ENCODE data around the gene TCHHL1.

The TCHHL1 gene

GRCh38 chr1:152110860-152111514 is 22.1 kb upstream of the TCHHL1 start:
- peak; percentile 58 for DNase-seq (ENCODE audit: low read depth)
- peaks cover 38% of the 10 kb centered on the region for H3K4me1 ChIP-seq (ENCODE audit: control insufficient read depth, insufficient read depth, low read length)
- H3K9me3 ChIP-seq (ENCODE audit: control insufficient read depth, low read length): peaks cover 14% of the 10 kb centered on the region
- H3K9ac ChIP-seq (ENCODE audit: low read length): no peak overlapping the region
- no peaks in the 10 kb centered on the region for H3K36me3 ChIP-seq (ENCODE audit: control insufficient read depth, insufficient read depth, low read length, severe bottlenecking)
- H3K27me3 ChIP-seq (replicated peaks; ENCODE audit: control insufficient read depth, insufficient read depth, low read length): peaks cover 81% of the 10 kb centered on the region
- peak overlapping the region; percentile 73 for H3K4me3 ChIP-seq (ENCODE audit: low read length)

- Histone ChIP-seq H3K27me3 (replicated peaks; ENCODE audit: control insufficient read depth, insufficient read depth, low read length) (peaks cover 82% of the 10 kb centered on the region), H3K9ac (ENCODE audit: low read length) (no peak overlapping the region), H3K4me3 (ENCODE audit: low read length) (peak overlapping the region; percentile 73), H3K36me3 (ENCODE audit: control insufficient read depth, insufficient read depth, low read length, severe bottlenecking) (no peaks in the 10 kb centered on the region), H3K9me3 (ENCODE audit: control insufficient read depth, low read length) (peaks cover 14% of the 10 kb centered on the region), H3K4me1 (ENCODE audit: control insufficient read depth, insufficient read depth, low read length) (peaks cover 38% of the 10 kb centered on the region)
- DNase-seq (ENCODE audit: low read depth): peak; percentile 64
Observed at GRCh38 chr1:152110365-152110859, 21.5 kb upstream of the TCHHL1 start.

- no peaks in the 10 kb centered on the region for H3K36me3 ChIP-seq (ENCODE audit: control insufficient read depth, insufficient read depth, low read length, severe bottlenecking)
- H3K9ac ChIP-seq (ENCODE audit: low read length): no peak overlapping the region
- DNase-seq (ENCODE audit: low read depth): no peak
- H3K27me3 ChIP-seq (replicated peaks; ENCODE audit: control insufficient read depth, insufficient read depth, low read length): peaks cover 81% of the 10 kb centered on the region
- peaks cover 38% of the 10 kb centered on the region for H3K4me1 ChIP-seq (ENCODE audit: control insufficient read depth, insufficient read depth, low read length)
- H3K4me3 ChIP-seq (ENCODE audit: low read length): peak overlapping the region; percentile 73
- peaks cover 14% of the 10 kb centered on the region for H3K9me3 ChIP-seq (ENCODE audit: control insufficient read depth, low read length)
Observed at GRCh38 chr1:152109998-152110294, 21.1 kb upstream of the TCHHL1 start.

DNA sequence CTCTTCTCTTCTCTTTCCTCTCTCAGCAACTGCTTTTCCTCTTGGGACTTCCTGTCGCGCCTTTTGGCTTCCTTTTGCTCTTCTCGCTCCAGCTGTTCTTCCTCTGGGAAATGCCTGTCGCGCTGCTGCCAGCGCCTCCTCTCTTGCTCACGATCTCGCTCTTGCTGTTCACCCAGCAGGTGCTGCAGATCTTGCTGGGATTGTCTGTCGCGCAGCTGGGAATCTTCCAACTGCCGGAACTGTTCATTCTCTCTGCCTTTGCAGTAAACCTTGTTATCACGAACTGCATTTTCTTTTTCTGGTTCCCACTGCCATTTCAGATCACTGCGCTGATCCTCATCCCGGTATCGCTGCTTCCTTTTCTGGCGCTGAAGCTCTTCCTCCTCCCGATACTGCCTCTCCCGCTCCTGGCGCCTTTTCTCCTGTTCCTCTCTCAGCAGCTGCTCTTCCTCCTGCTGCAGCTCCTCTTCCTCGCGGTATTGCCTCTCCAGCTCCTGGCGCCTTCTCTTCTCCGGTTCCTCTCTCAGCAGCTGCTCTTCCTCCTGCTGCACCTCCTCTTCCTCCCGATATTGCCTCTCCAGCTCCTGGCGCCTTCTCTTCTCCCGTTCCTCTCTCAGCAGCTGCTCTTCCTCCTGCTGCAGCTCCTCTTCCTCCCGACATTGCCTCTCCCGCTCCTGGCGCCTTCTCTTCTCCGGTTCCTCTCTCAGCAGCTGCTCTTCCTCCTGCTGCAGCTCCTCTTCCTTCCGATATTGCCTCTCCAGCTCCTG is 20.6 kb upstream of the TCHHL1 start:
- Histone ChIP-seq H3K36me3 (ENCODE audit: control insufficient read depth, insufficient read depth, low read length, severe bottlenecking) (no peaks in the 10 kb centered on the region), H3K27me3 (replicated peaks; ENCODE audit: control insufficient read depth, insufficient read depth, low read length) (peaks cover 81% of the 10 kb centered on the region), H3K9ac (ENCODE audit: low read length) (no peak overlapping the region), H3K9me3 (ENCODE audit: control insufficient read depth, low read length) (peaks cover 14% of the 10 kb centered on the region), H3K4me3 (ENCODE audit: low read length) (peak overlapping the region; percentile 73), H3K4me1 (ENCODE audit: control insufficient read depth, insufficient read depth, low read length) (peaks cover 38% of the 10 kb centered on the region)
- DNase-seq (ENCODE audit: low read depth): peak; percentile 26

- peak; percentile 3 for DNase-seq (ENCODE audit: low read depth)
- Histone ChIP-seq H3K4me1 (ENCODE audit: control insufficient read depth, insufficient read depth, low read length) (peaks cover 38% of the 10 kb centered on the region), H3K36me3 (ENCODE audit: control insufficient read depth, insufficient read depth, low read length, severe bottlenecking) (no peaks in the 10 kb centered on the region), H3K27me3 (replicated peaks; ENCODE audit: control insufficient read depth, insufficient read depth, low read length) (peaks cover 79% of the 10 kb centered on the region), H3K4me3 (ENCODE audit: low read length) (peak overlapping the region; percentile 73), H3K9ac (ENCODE audit: low read length) (no peak overlapping the region), H3K9me3 (ENCODE audit: control insufficient read depth, low read length) (peaks cover 14% of the 10 kb centered on the region)
Observed at GRCh38 chr1:152108882-152109222, 20.0 kb upstream of the TCHHL1 start.

DNA sequence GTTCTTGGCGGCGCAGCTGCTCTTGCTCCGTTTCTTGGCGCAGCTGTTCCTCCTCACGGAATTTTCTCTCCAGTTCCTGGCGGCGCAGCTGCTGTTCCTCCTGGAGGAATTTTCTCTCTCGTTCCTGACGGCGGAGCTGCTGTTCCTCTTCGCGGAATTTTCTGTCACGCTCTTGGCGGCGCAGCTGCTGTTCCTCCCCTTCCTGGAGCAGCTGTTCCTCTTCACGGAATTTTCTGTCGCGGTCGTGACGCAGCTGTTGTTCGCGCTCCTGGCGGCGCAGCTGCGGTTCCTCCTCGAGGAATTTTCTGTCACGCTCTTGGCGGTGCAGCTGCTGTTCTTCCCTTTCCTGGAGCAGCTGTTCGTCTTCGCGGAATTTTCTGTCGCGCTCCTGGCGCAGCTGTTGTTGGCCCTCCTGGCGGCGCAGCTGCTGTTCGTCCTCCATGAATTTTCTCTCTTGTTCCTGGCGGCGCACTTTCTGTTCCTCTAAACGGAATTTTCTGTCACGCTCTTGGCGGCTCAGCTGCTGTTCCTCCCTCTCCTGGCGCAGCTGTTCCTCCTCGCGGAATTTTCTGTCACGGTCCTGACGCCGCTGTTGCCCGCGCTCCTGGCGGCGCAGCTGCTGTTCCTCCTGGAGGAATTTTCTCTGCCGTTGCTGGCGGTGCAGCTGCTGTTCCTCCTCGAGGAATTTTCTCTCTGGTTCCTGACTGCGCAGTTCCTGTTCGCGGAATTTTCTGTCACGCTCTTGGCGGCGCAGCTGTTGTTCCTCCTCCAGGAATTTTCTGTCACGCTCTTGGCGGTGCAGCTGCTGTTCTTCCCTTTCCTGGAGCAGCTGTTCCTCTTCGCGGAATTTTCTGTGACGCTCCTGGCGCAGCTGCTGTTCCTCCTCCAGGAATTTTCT is 19.4 kb upstream of the TCHHL1 start:
- Histone ChIP-seq H3K4me3 (ENCODE audit: low read length) (peak overlapping the region; percentile 73), H3K4me1 (ENCODE audit: control insufficient read depth, insufficient read depth, low read length) (peaks cover 38% of the 10 kb centered on the region), H3K27me3 (replicated peaks; ENCODE audit: control insufficient read depth, insufficient read depth, low read length) (peaks cover 77% of the 10 kb centered on the region), H3K9me3 (ENCODE audit: control insufficient read depth, low read length) (peaks cover 14% of the 10 kb centered on the region), H3K36me3 (ENCODE audit: control insufficient read depth, insufficient read depth, low read length, severe bottlenecking) (no peaks in the 10 kb centered on the region), H3K9ac (ENCODE audit: low read length) (no peak overlapping the region)
- DNase-seq (ENCODE audit: low read depth): peak; percentile 4

GRCh38 chr1:152107031-152107983 is 18.4 kb upstream of the TCHHL1 start:
- Histone ChIP-seq H3K9ac (ENCODE audit: low read length) (no peak overlapping the region), H3K36me3 (ENCODE audit: control insufficient read depth, insufficient read depth, low read length, severe bottlenecking) (no peaks in the 10 kb centered on the region), H3K27me3 (replicated peaks; ENCODE audit: control insufficient read depth, insufficient read depth, low read length) (peaks cover 77% of the 10 kb centered on the region), H3K9me3 (ENCODE audit: control insufficient read depth, low read length) (peaks cover 14% of the 10 kb centered on the region), H3K4me3 (ENCODE audit: low read length) (peak overlapping the region; percentile 73), H3K4me1 (ENCODE audit: control insufficient read depth, insufficient read depth, low read length) (peaks cover 34% of the 10 kb centered on the region)
- no peak for DNase-seq (ENCODE audit: low read depth)

DNA sequence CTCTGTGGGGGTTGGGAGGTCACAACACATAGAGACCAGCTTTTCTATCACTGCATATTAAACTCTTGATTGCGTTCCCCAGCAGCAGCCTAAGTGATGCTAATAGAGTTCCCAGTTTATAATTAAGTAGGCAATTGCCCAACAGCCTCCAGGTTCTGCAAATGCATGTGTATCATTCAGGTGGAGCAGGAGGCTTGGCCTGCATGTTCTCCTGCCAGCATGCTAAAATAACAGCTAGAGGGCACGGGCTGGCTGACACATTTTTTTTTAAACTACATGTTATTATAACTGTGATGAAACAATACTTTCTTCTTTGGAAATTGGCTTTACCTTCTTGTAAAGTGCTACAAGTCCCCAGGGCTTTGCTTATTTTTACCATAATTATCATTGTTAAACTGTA is 16.0 kb upstream of the TCHHL1 start:
- Histone ChIP-seq H3K9ac (ENCODE audit: low read length) (no peak overlapping the region), H3K4me3 (ENCODE audit: low read length) (no peak overlapping the region), H3K4me1 (ENCODE audit: control insufficient read depth, insufficient read depth, low read length) (peaks cover 13% of the 10 kb centered on the region), H3K36me3 (ENCODE audit: control insufficient read depth, insufficient read depth, low read length, severe bottlenecking) (no peaks in the 10 kb centered on the region), H3K27me3 (replicated peaks; ENCODE audit: control insufficient read depth, insufficient read depth, low read length) (peaks cover 83% of the 10 kb centered on the region), H3K9me3 (ENCODE audit: control insufficient read depth, low read length) (peaks cover 14% of the 10 kb centered on the region)
- DNase-seq (ENCODE audit: low read depth): no peak

DNA sequence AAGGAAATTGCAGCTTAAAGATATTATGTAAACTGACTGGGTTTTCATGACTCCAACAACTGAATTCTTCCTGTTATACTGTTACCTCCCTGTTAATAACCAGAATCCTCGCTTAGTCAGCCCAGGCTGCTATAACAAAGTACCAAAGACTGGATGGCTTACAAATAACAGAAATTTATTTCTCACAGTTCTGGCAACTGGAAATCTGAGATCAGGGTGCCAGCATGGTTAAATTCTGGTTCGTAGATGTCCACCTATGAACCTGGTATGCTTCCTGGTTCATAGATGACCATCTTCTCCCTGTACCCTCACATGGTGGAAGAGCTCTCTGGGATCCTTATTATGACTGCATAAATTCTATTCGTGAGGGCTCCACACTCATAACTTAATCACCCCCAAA is 8.1 kb upstream of the TCHHL1 start:
- Histone ChIP-seq H3K27me3 (replicated peaks; ENCODE audit: control insufficient read depth, insufficient read depth, low read length) (peaks cover 14% of the 10 kb centered on the region), H3K4me3 (ENCODE audit: low read length) (no peak overlapping the region), H3K36me3 (ENCODE audit: control insufficient read depth, insufficient read depth, low read length, severe bottlenecking) (no peaks in the 10 kb centered on the region), H3K9me3 (ENCODE audit: control insufficient read depth, low read length) (peaks cover 24% of the 10 kb centered on the region), H3K4me1 (ENCODE audit: control insufficient read depth, insufficient read depth, low read length) (no peaks in the 10 kb centered on the region), H3K9ac (ENCODE audit: low read length) (no peak overlapping the region)
- DNase-seq (ENCODE audit: low read depth): no peak

DNA sequence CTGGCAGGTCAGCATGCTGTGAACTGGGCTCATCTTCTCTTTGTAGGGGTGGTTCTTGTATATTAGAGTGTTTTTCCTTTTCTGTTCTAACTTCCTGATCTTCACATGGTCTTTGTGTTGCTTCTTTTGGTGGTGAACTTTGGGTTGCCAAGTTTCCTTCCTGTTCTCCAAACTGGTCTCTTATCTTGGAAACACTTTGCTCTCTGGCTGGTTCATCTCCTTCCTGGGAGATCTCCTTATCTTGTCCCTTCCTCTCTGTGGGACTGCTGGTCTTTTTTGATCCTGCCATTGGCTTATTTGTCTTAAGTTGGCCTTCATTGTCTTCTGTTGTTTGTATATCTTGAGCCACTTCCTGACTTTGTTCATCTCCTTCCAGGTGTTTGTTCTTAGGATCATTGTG is 2.1 kb downstream of the TCHHL1 start:
- peaks cover 1% of the 10 kb centered on the region for H3K9me3 ChIP-seq (ENCODE audit: control insufficient read depth, low read length)
- H3K9ac ChIP-seq (ENCODE audit: low read length): no peak overlapping the region
- no peak overlapping the region for H3K4me3 ChIP-seq (ENCODE audit: low read length)
- peaks cover 4% of the 10 kb centered on the region for H3K4me1 ChIP-seq (ENCODE audit: control insufficient read depth, insufficient read depth, low read length)
- no peak for DNase-seq (ENCODE audit: low read depth)
- H3K27me3 ChIP-seq (replicated peaks; ENCODE audit: control insufficient read depth, insufficient read depth, low read length): peaks cover 48% of the 10 kb centered on the region
- no peaks in the 10 kb centered on the region for H3K36me3 ChIP-seq (ENCODE audit: control insufficient read depth, insufficient read depth, low read length, severe bottlenecking)
